K562 (cell line): Measurements from ENCODE around the gene S100A2. TPM values are rescaled to one million over a fixed set of nuclear protein-coding genes. Genes with fewer than 3 reads are reported as not detected.
A peak's percentile ranks its signal among the peaks of the same experiment; 100 is the strongest.

Experiments
- EP300 ChIP-seq: IDR thresholded peaks from 2 replicates; pipeline ENCODE4 v1.6.1; 2012; ENCODE audit warnings: low read length, improper control_type of control experiment
- JUN ChIP-seq, 2 experiments: sonication (generic) in 1 of 2; formaldehyde crosslinking in 1 of 2; IDR thresholded peaks; 2 replicates each; pipeline versions ENCODE4 v1.6.1 to v1.8.0; 2012 to 2022; ENCODE audit warnings: borderline replicate concordance in 2 of 2, mild to moderate bottlenecking in 2 of 2, improper control_type of control experiment in 1 of 2, low read depth in 1 of 2, low read length in 1 of 2, missing genetic modification reagents in 1 of 2
- MED1 ChIP-seq: sonication (generic); formaldehyde crosslinking; IDR thresholded peaks from 2 replicates; pipeline ENCODE4 v1.8.1; 2023; ENCODE audit warnings: missing genetic modification reagents, borderline replicate concordance
- MEIS2 ChIP-seq: fragments of 450-650 bp; IDR thresholded peaks from 2 replicates; pipeline ENCODE4 v1.6.1; 2014; ENCODE audit warnings: mild to moderate bottlenecking; ENCODE audit not compliant: partially characterized antibody
- MYC ChIP-seq, 2 experiments: fragments of 250-450 bp in 1 of 2; sonication (Bioruptor Pico) in 1 of 2; IDR thresholded peaks; 2 replicates each; pipeline versions ENCODE4 v1.5.1 to v1.6.1; 2012 to 2021; ENCODE audit warnings: low read depth in 2 of 2, borderline replicate concordance in 1 of 2, improper control_type of control experiment in 1 of 2, low read length in 1 of 2, mild to moderate bottlenecking in 1 of 2, moderate library complexity in 1 of 2
- NFYB ChIP-seq: IDR thresholded peaks from 2 replicates; pipeline ENCODE4 v1.6.1; 2011; ENCODE audit warnings: mild to moderate bottlenecking, moderate library complexity; ENCODE audit not compliant: insufficient read length; ENCODE audit errors: extremely low read depth
- SAFB2 ChIP-seq: fragments of 200-400 bp; formaldehyde crosslinking; IDR thresholded peaks from 2 replicates; pipeline ENCODE4 v1.6.1; 2018; ENCODE audit warnings: borderline replicate concordance, low read length, low read depth, moderate library complexity; ENCODE audit not compliant: severe bottlenecking
- ZNF134 ChIP-seq: fragments of 250-450 bp; sonication (Bioruptor Pico); conservative IDR thresholded peaks from 2 replicates; pipeline ENCODE4 v1.4.0; 2020
- ZNF316 ChIP-seq: fragments of 450-650 bp; IDR thresholded peaks from 2 replicates; pipeline ENCODE4 v1.6.1; 2016
- polyA plus RNA-seq, 8 experiments: library from polyadenylated mRNA; depleted of rRNA in 4 of 8; stranded (reverse) in 5 of 8; unstranded in 3 of 8; fragments of >200 nt; fragmentation: Nextera tagmentation in 2 of 8; fragmentation: Illumina TruSeq in 1 of 8; extraction: Ambion mirVana in 2 of 8; extraction: Trizol in 1 of 8; gene quantifications; 2 replicates each; pipeline versions ENCODE4 v1.2.1 to v1.2.3, GENCODE V29; 2011 to 2014; ENCODE audit warnings: inconsistent platforms in 1 of 8, missing spikeins in 1 of 8
- total RNA-seq, 7 experiments: library from RNA; depleted of rRNA in 6 of 7; stranded (reverse); fragments of >200 nt in 6 of 7; fragmentation: Illumina TruSeq in 2 of 7; extraction: Trizol in 2 of 7; gene quantifications; 2 replicates each; pipeline versions ENCODE4 v1.2.1 to v1.2.3, GENCODE V29; 2011 to 2021; ENCODE audit warnings: low replicate concordance in 1 of 7
- TF ChIP-seq, protein P1 (sequence below): fragments of 450-650 bp; IDR thresholded peaks from 2 replicates; pipeline ENCODE4 v1.6.1; 2016; ENCODE audit warnings: mild to moderate bottlenecking
- TF ChIP-seq, protein P2 (sequence below), 2 experiments: fragments of 150-350 bp in 1 of 2; IDR thresholded peaks; 2 replicates each; pipeline ENCODE4 v1.6.1; 2012 to 2016; ENCODE audit warnings: low read depth in 2 of 2, low read length in 2 of 2, mild to moderate bottlenecking in 1 of 2, moderate library complexity in 1 of 2
- TF ChIP-seq, protein P3 (sequence below): fragments of 250-450 bp; sonication (Bioruptor Pico); IDR thresholded peaks from 2 replicates; pipeline ENCODE4 v1.5.1; 2021; ENCODE audit warnings: mild to moderate bottlenecking
- TF ChIP-seq, protein P4 (sequence below): sonication (generic); formaldehyde crosslinking; IDR thresholded peaks from 2 replicates; pipeline ENCODE4 v1.8.0; 2022; ENCODE audit warnings: missing genetic modification reagents, mild to moderate bottlenecking, borderline replicate concordance
- TF ChIP-seq, protein P5 (sequence below), 2 experiments: fragments of 450-650 bp; conservative IDR thresholded peaks; 2 replicates each; pipeline ENCODE4 v1.6.1; 2017; ENCODE audit warnings: mild to moderate bottlenecking in 2 of 2, moderate library complexity in 2 of 2

The S100A2 gene
- total and polyA plus RNA-seq, 9 of the 15 experiments (the other 6 are each of a cell fraction or from before 2014, with no cell fraction given): 0.28 to 0.65 (median 0.44) TPM; not detected in 4

DNA sequence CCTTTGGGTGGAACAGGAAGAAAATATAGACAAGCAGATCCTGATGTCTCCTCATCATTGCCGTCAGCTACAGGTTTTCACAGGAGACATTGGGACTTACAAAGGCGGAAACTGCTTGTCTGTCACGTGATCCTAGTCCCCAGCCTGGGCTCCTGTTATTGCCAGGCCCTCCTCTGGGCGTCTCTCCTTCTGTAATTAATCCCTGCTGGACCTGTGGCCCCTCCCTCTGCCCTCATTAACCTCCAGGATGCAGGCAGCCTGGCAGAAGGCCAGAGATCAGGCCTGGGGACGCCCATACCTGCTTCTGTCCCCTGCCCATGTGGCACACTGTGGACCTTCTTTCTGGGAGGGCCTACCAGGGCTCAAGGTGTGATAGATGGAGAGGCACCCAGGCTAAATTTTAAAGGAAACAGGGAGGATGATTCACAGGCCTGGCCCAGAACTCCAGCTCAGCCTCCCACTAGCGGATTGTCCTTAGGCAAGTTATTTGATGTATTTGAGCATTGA lies 27.3 kb downstream of the S100A2 start (continued):
- TF ChIP-seq EP300: 0 out of 2 replicates have a peak, but pooled peaks have one; percentile 18
- TF ChIP-seq ZNF316: no peak
- no peak for TF ChIP-seq JUN (IDR thresholded peaks at IDR 0.05; ENCODE audit: borderline replicate concordance, low read depth, low read length)
- TF ChIP-seq JUN (CRISPR knock-in tag; IDR thresholded peaks at IDR 0.05; ENCODE audit: borderline replicate concordance): no peak
- TF ChIP-seq NFYB: no peak
- no peak for TF ChIP-seq MYC (IDR thresholded peaks at IDR 0.05; ENCODE audit: low read depth, low read length)
- no peak for TF ChIP-seq MYC (CRISPR knock-in tag; IDR thresholded peaks at IDR 0.05; ENCODE audit: borderline replicate concordance, low read depth)
- TF ChIP-seq MED1 (CRISPR knock-in tag): no peak
- TF ChIP-seq, protein P1, sequence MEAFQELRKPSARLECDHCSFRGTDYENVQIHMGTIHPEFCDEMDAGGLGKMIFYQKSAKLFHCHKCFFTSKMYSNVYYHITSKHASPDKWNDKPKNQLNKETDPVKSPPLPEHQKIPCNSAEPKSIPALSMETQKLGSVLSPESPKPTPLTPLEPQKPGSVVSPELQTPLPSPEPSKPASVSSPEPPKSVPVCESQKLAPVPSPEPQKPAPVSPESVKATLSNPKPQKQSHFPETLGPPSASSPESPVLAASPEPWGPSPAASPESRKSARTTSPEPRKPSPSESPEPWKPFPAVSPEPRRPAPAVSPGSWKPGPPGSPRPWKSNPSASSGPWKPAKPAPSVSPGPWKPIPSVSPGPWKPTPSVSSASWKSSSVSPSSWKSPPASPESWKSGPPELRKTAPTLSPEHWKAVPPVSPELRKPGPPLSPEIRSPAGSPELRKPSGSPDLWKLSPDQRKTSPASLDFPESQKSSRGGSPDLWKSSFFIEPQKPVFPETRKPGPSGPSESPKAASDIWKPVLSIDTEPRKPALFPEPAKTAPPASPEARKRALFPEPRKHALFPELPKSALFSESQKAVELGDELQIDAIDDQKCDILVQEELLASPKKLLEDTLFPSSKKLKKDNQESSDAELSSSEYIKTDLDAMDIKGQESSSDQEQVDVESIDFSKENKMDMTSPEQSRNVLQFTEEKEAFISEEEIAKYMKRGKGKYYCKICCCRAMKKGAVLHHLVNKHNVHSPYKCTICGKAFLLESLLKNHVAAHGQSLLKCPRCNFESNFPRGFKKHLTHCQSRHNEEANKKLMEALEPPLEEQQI: no peak
- TF ChIP-seq, protein P2, sequence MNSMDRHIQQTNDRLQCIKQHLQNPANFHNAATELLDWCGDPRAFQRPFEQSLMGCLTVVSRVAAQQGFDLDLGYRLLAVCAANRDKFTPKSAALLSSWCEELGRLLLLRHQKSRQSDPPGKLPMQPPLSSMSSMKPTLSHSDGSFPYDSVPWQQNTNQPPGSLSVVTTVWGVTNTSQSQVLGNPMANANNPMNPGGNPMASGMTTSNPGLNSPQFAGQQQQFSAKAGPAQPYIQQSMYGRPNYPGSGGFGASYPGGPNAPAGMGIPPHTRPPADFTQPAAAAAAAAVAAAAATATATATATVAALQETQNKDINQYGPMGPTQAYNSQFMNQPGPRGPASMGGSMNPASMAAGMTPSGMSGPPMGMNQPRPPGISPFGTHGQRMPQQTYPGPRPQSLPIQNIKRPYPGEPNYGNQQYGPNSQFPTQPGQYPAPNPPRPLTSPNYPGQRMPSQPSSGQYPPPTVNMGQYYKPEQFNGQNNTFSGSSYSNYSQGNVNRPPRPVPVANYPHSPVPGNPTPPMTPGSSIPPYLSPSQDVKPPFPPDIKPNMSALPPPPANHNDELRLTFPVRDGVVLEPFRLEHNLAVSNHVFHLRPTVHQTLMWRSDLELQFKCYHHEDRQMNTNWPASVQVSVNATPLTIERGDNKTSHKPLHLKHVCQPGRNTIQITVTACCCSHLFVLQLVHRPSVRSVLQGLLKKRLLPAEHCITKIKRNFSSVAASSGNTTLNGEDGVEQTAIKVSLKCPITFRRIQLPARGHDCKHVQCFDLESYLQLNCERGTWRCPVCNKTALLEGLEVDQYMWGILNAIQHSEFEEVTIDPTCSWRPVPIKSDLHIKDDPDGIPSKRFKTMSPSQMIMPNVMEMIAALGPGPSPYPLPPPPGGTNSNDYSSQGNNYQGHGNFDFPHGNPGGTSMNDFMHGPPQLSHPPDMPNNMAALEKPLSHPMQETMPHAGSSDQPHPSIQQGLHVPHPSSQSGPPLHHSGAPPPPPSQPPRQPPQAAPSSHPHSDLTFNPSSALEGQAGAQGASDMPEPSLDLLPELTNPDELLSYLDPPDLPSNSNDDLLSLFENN (IDR thresholded peaks at IDR 0.05; ENCODE audit: low read depth in 2 of 2, low read length in 2 of 2): no peak
- TF ChIP-seq, protein P3, sequence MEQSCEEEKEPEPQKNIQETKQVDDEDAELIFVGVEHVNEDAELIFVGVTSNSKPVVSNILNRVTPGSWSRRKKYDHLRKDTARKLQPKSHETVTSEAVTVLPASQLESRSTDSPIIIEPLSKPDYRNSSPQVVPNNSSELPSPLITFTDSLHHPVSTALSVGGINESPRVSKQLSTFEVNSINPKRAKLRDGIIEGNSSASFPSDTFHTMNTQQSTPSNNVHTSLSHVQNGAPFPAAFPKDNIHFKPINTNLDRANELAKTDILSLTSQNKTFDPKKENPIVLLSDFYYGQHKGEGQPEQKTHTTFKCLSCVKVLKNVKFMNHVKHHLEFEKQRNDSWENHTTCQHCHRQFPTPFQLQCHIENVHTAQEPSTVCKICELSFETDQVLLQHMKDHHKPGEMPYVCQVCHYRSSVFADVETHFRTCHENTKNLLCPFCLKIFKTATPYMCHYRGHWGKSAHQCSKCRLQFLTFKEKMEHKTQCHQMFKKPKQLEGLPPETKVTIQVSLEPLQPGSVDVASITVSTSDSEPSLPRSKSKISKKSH (CRISPR knock-in tag): no peak
- TF ChIP-seq, protein P4, sequence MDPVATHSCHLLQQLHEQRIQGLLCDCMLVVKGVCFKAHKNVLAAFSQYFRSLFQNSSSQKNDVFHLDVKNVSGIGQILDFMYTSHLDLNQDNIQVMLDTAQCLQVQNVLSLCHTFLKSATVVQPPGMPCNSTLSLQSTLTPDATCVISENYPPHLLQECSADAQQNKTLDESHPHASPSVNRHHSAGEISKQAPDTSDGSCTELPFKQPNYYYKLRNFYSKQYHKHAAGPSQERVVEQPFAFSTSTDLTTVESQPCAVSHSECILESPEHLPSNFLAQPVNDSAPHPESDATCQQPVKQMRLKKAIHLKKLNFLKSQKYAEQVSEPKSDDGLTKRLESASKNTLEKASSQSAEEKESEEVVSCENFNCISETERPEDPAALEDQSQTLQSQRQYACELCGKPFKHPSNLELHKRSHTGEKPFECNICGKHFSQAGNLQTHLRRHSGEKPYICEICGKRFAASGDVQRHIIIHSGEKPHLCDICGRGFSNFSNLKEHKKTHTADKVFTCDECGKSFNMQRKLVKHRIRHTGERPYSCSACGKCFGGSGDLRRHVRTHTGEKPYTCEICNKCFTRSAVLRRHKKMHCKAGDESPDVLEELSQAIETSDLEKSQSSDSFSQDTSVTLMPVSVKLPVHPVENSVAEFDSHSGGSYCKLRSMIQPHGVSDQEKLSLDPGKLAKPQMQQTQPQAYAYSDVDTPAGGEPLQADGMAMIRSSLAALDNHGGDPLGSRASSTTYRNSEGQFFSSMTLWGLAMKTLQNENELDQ: no peak
- TF ChIP-seq, protein P5, sequence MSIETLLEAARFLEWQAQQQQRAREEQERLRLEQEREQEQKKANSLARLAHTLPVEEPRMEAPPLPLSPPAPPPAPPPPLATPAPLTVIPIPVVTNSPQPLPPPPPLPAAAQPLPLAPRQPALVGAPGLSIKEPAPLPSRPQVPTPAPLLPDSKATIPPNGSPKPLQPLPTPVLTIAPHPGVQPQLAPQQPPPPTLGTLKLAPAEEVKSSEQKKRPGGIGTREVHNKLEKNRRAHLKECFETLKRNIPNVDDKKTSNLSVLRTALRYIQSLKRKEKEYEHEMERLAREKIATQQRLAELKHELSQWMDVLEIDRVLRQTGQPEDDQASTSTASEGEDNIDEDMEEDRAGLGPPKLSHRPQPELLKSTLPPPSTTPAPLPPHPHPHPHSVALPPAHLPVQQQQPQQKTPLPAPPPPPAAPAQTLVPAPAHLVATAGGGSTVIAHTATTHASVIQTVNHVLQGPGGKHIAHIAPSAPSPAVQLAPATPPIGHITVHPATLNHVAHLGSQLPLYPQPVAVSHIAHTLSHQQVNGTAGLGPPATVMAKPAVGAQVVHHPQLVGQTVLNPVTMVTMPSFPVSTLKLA (conservative IDR thresholded peaks at IDR 0.05): 0 out of 4 replicates have a peak, but pooled peaks have one; percentile 24 to 44
- no peak for TF ChIP-seq SAFB2
- peak; percentile 89 for TF ChIP-seq ZNF134 (CRISPR knock-in tag)
- no peak for TF ChIP-seq MEIS2
